SK-N-MC (cell line): ENCODE results near the gene FILIP1.
"Not testable (repeated sequence)": the region's sequence is repeated elsewhere in the genome, so short reads cannot be mapped to it uniquely, and the experiment has no call there.

Source experiments
- EZH2 ChIP-seq: fragments of 200-600 bp; sonication (generic); IDR thresholded peaks from one replicate; pipeline ENCODE4 v1.6.1; 2017; ENCODE audit warnings: antibody characterized with exemption
- FOXP2 ChIP-seq: optimal IDR thresholded peaks from 2 replicates; pipeline ENCODE3; 2011; ENCODE audit warnings: mild to moderate bottlenecking, moderate library complexity; ENCODE audit not compliant: insufficient read depth; ENCODE audit errors: extremely low read length, control extremely low read depth

- not testable (repeated sequence) for TF ChIP-seq EZH2, FOXP2
These were observed 52.1 kb downstream of the FILIP1 start for GRCh38 chr6:75441479-75441878.
